AG10803 (cell line): ENCODE measurements around the gene NACA2.

Source experiments
- DNase-seq: peaks from one replicate; pipeline ENCODE4 v3.0.0; 2010; ENCODE audit warnings: low read depth
- H3K4me3 ChIP-seq: 2 replicates; pipeline ENCODE4 v1.5.1; 2011; ENCODE audit warnings: mild to moderate bottlenecking, low read length, control low read depth
- CTCF ChIP-seq: conservative IDR thresholded peaks from 2 replicates; pipeline ENCODE4 v1.5.1; 2011; ENCODE audit warnings: mild to moderate bottlenecking, low read length, control low read depth, inconsistent platforms

The NACA2 gene

GRCh38 chr17:61551255-61551742 lies 39.7 kb downstream of the NACA2 start:
- TF ChIP-seq CTCF, result peak; percentile 90
- H3K4me3 ChIP-seq, result no peak overlapping the region
- peak; percentile 47 for DNase-seq

GRCh38 chr17:61547113-61547512 lies 43.9 kb downstream of the NACA2 start:
- H3K4me3 ChIP-seq, result no peak overlapping the region
- no peak for DNase-seq
- TF ChIP-seq CTCF, result no peak

GRCh38 chr17:61545335-61545938 lies 45.6 kb downstream of the NACA2 start:
- TF ChIP-seq CTCF, result no peak
- DNase-seq, result no peak
- H3K4me3 ChIP-seq, result no peak overlapping the region

GRCh38 chr17:61543786-61544415 lies 47.1 kb downstream of the NACA2 start:
- no peak for TF ChIP-seq CTCF
- no peak for DNase-seq
- no peak overlapping the region for H3K4me3 ChIP-seq

GRCh38 chr17:61542027-61542426 lies 49.0 kb downstream of the NACA2 start:
- DNase-seq, result no peak
- no peak for TF ChIP-seq CTCF
- H3K4me3 ChIP-seq, result no peak overlapping the region

- no peak for DNase-seq
- no peak for TF ChIP-seq CTCF
- no peak overlapping the region for H3K4me3 ChIP-seq
Measured at GRCh38 chr17:61540874-61541273, 50.1 kb downstream of the NACA2 start.
